ENCODE data around the gene RBM17. TPM values are rescaled to one million over a fixed set of nuclear protein-coding genes. Genes with fewer than 3 reads are reported as not detected.

Gene RBM17
- total and polyA plus RNA-seq, 4 donors: 65.5 to 103 (median 80.6) TPM

DNA sequence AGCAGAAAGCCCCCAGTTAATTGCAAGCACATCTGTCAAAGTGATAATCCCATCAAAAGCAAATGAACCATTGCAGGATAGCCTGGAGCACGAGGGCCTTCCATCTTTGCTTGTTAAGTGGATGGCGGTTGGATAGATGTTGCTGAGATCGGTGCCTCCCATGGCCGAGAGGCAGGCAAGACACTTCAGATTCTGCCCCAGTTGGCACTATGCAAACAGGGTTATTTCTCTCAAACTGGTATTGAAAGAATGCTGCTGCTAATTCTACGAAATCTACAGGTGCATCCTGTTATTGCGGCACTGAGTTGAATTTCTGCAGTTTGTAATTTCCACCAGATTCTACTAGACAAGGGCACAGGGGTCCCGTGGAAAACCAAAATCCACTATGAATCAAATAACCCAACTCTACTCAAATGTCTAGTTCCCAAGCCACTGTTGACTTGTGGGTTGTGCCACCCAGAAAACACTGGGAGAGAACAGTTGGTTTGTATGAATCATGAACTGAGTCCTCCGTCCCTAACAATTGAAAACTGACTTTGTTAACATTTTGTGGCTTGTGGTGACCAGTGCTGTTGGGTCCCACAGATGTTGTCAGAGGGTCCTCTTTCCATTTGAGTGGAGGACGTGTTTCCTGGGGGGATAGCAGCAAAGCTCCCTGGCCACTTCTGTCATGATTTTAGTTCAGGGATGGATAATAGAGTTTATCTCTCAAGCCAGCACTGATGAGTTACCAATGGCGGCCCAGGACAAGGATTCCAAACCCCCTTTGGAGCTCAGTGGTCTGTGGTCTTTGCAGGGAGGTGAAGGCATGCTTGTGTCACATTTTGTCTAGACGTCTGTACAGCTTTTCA is 19.5 kb upstream of the RBM17 start:
- WGBS, 2 donors: 46 to 69% methylated on average over 11 of the region's 11 CpGs
- Histone ChIP-seq H3K9ac (ENCODE audit: insufficient read depth in 1 of 2, low read length in 2 of 2) (no peak overlapping the region), H3K4me1 (ENCODE audit: control insufficient read depth in 5 of 5, insufficient read depth in 5 of 5, low read length in 5 of 5) (peaks cover 0 to 25% (median 11%) of the 10 kb centered on the region in 5 donors), H3K36me3 (ENCODE audit: control insufficient read depth in 4 of 4, insufficient read depth in 4 of 4, low read length in 4 of 4) (no peaks in the 10 kb centered on the region), H3K27me3 (ENCODE audit: control insufficient read depth in 3 of 3, insufficient read depth in 3 of 3, low read length in 2 of 3) (peaks cover 0 to 2% (median 0%) of the 10 kb centered on the region in 3 donors), H3K4me3 (no peak overlapping the region), H3K9me3 (ENCODE audit: control insufficient read depth in 4 of 4, insufficient read depth in 3 of 4, low read length in 3 of 4) (no peaks in the 10 kb centered on the region), H3K27ac (ENCODE audit: low read depth in 1 of 2, low read length in 1 of 2) (no peak overlapping the region)
- DNase-seq (no peak), ATAC-seq (ENCODE audit: insufficient read depth, low FRiP score) (no peak)
- TF ChIP-seq CTCF (IDR thresholded peaks at IDR 0.05; ENCODE audit: control extremely low read depth, extremely low read depth): no peak

DNA sequence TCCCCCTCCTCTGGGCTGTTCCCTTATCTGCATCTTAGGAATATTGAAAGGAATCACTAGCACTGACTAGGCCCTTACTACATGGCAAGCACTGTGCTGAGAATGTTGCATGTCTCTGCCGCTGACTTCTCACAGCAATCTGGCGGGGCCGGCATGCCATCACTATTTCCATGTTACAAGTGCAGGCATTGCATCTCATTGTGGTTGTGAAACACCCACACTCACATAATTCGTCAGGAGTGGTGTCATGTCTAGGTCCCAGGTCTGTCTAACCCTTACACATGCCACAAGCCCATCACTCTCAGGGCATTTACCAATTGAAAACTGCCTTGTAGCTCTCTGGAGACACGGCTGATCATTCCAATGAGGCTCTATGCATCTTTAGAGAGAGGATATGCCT is 18.2 kb upstream of the RBM17 start:
- no peak overlapping the region for H3K9ac ChIP-seq (ENCODE audit: insufficient read depth in 1 of 2, low read length in 2 of 2)
- no peak overlapping the region for H3K27ac ChIP-seq (ENCODE audit: low read depth in 1 of 2, low read length in 1 of 2)
- H3K4me1 ChIP-seq (ENCODE audit: control insufficient read depth in 5 of 5, insufficient read depth in 5 of 5, low read length in 5 of 5): peaks cover 0 to 20% (median 7%) of the 10 kb centered on the region in 5 donors
- ATAC-seq (ENCODE audit: insufficient read depth, low FRiP score): no peak
- WGBS, 2 donors: 53 to 72% methylated on average over 5 of the region's 5 CpGs
- no peaks in the 10 kb centered on the region for H3K9me3 ChIP-seq (ENCODE audit: control insufficient read depth in 4 of 4, insufficient read depth in 3 of 4, low read length in 3 of 4)
- no peak for TF ChIP-seq CTCF (IDR thresholded peaks at IDR 0.05; ENCODE audit: control extremely low read depth, extremely low read depth)
- no peak for DNase-seq
- no peaks in the 10 kb centered on the region for H3K36me3 ChIP-seq (ENCODE audit: control insufficient read depth in 4 of 4, insufficient read depth in 4 of 4, low read length in 4 of 4)
- peaks cover 0 to 14% (median 0%) of the 10 kb centered on the region in 3 donors for H3K27me3 ChIP-seq (ENCODE audit: control insufficient read depth in 3 of 3, insufficient read depth in 3 of 3, low read length in 2 of 3)
- H3K4me3 ChIP-seq: no peak overlapping the region

DNA sequence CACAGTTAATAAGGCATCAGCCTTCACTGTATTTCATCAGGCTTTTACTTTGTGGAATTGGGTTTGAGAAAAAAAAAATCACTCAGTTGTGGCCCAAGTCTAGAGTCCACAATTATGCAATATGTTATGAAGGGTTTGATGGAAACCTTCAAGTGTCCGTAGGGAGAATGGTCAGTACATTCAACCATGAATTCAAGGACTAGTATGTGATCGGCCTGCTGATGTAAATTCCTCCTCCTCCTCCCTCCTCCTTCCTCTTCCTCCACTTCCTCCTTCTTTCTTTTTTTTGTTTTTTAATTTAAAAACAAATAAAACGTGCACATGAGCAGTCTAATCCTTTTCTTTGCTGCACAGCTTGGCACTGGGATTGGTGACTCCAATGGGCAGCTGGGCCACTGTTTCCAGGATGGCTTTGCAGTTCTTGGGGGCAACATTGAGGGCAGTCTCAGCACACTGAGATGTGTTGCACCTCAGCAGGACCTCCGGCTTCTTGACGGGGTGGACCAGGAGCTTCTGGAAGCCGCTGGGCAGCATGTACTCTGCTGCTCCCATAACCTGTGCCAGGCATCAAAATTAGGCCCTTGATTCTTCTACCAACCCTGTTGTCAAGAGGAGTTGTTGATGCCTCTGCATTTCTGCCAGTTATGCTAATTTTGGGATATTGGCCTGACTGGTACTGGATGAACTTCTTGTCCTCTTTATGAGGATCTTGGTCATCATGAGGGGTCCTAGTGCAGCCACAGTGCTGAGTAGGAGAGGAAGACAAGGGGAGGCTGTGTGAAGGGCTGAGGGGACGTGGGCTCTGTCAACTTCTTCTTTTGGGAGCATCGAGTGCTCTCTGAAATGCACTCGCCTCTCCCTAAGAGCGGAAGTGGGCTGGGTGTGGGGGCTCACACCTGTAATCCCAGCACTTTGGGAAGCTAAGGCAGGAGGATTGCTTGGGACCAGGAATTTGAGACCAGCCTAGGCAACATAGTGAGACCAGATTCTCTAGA is 17.4 kb upstream of the RBM17 start:
- no peak for DNase-seq
- 47 to 67% methylated on average over 10 of the region's 10 CpGs for WGBS, 2 donors

More for the DNA sequence above, 17.4 kb upstream of the RBM17 start:
- no peak overlapping the region for H3K4me3 ChIP-seq
- TF ChIP-seq CTCF (IDR thresholded peaks at IDR 0.05; ENCODE audit: control extremely low read depth, extremely low read depth): no peak
- H3K27ac ChIP-seq (ENCODE audit: low read depth in 1 of 2, low read length in 1 of 2): peak overlapping the region in 1 of 2 donors; percentile 77
- peaks cover 0 to 18% (median 2%) of the 10 kb centered on the region in 5 donors for H3K4me1 ChIP-seq (ENCODE audit: control insufficient read depth in 5 of 5, insufficient read depth in 5 of 5, low read length in 5 of 5)
- no peak for ATAC-seq (ENCODE audit: insufficient read depth, low FRiP score)
- peaks cover 0 to 14% (median 0%) of the 10 kb centered on the region in 3 donors for H3K27me3 ChIP-seq (ENCODE audit: control insufficient read depth in 3 of 3, insufficient read depth in 3 of 3, low read length in 2 of 3)
- H3K9ac ChIP-seq (ENCODE audit: insufficient read depth in 1 of 2, low read length in 2 of 2): no peak overlapping the region
- H3K36me3 ChIP-seq (ENCODE audit: control insufficient read depth in 4 of 4, insufficient read depth in 4 of 4, low read length in 4 of 4): no peaks in the 10 kb centered on the region
- H3K9me3 ChIP-seq (ENCODE audit: control insufficient read depth in 4 of 4, insufficient read depth in 3 of 4, low read length in 3 of 4): no peaks in the 10 kb centered on the region
